Suprapubic skin (tissue), 3 donors: Measurements from ENCODE around the gene DNAH14.

Source experiments
- POLR2A ChIP-seq, 2 donors: fragments of 450-650 bp; IDR thresholded peaks; one replicate each; pipeline ENCODE4 v1.6.1; 2017; ENCODE audit warnings: antibody characterized with exemption in 2 of 2, mild to moderate bottlenecking in 2 of 2, moderate library complexity in 2 of 2
- TF ChIP-seq, protein P1 (sequence below), 2 donors: fragments of 200-600 bp in 1 of 2; fragments of 450-650 bp in 1 of 2; sonication (generic) in 1 of 2; IDR thresholded peaks; one replicate each; pipeline ENCODE4 v1.5.1; 2016 to 2019; ENCODE audit warnings: antibody characterized with exemption in 2 of 2, mild to moderate bottlenecking in 1 of 2, moderate library complexity in 1 of 2

DNA sequence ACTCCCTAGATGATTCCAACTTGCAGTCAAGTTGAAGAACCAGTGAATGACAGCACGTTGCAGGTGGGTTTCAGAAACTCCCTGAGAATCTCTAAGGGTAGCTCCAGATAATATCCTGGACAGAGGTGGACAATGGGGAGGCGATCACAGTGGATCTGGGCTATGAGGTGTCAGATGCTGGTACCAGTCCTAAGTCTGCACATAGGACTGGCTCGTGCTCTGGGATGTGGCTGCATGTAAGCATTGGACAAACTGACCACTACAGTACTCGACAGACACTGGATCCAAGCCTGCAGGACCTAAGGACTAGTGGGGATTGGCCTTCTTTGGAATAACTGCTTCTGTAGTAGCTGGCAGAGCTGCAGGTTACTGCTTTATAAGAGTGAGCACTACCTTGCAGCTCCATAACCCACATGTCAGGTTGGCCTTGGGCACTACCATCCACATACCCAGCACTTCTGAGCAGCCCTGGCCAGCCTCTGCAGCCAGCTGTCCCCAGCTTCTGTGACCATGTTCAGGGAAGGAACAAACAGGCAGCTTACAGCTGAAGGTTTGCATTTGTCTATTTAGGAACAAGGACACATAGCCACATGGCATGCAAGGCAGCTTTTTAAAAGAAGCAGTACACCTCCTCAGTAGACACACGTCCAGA lies 33.2 kb upstream of the DNAH14 start:
- TF ChIP-seq, protein P1, sequence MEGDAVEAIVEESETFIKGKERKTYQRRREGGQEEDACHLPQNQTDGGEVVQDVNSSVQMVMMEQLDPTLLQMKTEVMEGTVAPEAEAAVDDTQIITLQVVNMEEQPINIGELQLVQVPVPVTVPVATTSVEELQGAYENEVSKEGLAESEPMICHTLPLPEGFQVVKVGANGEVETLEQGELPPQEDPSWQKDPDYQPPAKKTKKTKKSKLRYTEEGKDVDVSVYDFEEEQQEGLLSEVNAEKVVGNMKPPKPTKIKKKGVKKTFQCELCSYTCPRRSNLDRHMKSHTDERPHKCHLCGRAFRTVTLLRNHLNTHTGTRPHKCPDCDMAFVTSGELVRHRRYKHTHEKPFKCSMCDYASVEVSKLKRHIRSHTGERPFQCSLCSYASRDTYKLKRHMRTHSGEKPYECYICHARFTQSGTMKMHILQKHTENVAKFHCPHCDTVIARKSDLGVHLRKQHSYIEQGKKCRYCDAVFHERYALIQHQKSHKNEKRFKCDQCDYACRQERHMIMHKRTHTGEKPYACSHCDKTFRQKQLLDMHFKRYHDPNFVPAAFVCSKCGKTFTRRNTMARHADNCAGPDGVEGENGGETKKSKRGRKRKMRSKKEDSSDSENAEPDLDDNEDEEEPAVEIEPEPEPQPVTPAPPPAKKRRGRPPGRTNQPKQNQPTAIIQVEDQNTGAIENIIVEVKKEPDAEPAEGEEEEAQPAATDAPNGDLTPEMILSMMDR (IDR thresholded peaks at IDR 0.05): no peak
- TF ChIP-seq POLR2A (IDR thresholded peaks at IDR 0.05): no peak
